SK-N-SH (cell line): ENCODE measurements around the gene FAM234A. TPM values are rescaled to one million over a fixed set of nuclear protein-coding genes. Genes with fewer than 3 reads are reported as not detected.

Source experiments
- CTCF ChIA-PET: fragments of 300-600, 350-600 bp; formaldehyde crosslinking; extraction: SDS; loops from one replicate; lab custom pipeline; 2021; lab: Yijun Ruan, JAX
- POLR2A ChIA-PET: fragments of 350-600 bp; sonication (Branson Sonifier 250); formaldehyde crosslinking; extraction: SDS; loops from one replicate; lab custom pipeline; 2020; ENCODE audit warnings: antibody characterized with exemption, inconsistent platforms; lab: Yijun Ruan, JAX
- DNase-seq: peaks from one replicate; pipeline ENCODE4 v3.0.0; 2012
- H2AFZ ChIP-seq: fragments of 200-600 bp; sonication (generic); 2 replicates; pipeline ENCODE4 v1.8.1; 2016; ENCODE audit warnings: antibody characterized with exemption, mild to moderate bottlenecking, low read depth
- H3F3A ChIP-seq: fragments of 200-600 bp; sonication (generic); replicated peaks from 2 replicates; pipeline ENCODE3; 2016; ENCODE audit warnings: antibody characterized with exemption, mild to moderate bottlenecking; ENCODE audit not compliant: insufficient read depth
- H3K27ac ChIP-seq, 2 experiments: fragments of 200-500 bp in 1 of 2; fragments of 200-600 bp in 1 of 2; sonication (Bioruptor generic) in 1 of 2; sonication (generic), shearing (Covaris generic) in 1 of 2; 2 replicates each; pipeline versions ENCODE4 v1.5.1 to v1.6.1; 2014 to 2016; ENCODE audit warnings: low read depth in 2 of 2, inconsistent platforms in 1 of 2, low read length in 1 of 2, mild to moderate bottlenecking in 1 of 2, mixed read lengths in 1 of 2
- H3K27me3 ChIP-seq: fragments of 200-600 bp; sonication (generic), shearing (Covaris generic); 2 replicates; pipeline ENCODE4 v1.6.1; 2016; ENCODE audit warnings: mixed run types; ENCODE audit not compliant: insufficient read depth
- H3K36me3 ChIP-seq, 2 experiments: fragments of 200-500 bp in 1 of 2; fragments of 200-600 bp in 1 of 2; sonication (Bioruptor generic) in 1 of 2; sonication (generic) in 1 of 2; replicated peaks in 1 of 2; 2 replicates each; pipeline versions ENCODE3 to v1.5.1; 2014 to 2016; ENCODE audit warnings: low read length in 1 of 2, mild to moderate bottlenecking in 1 of 2; ENCODE audit not compliant: insufficient read depth in 2 of 2, control insufficient read depth in 1 of 2
- H3K4me1 ChIP-seq, 2 experiments: fragments of 200-500 bp in 1 of 2; fragments of 200-600 bp in 1 of 2; sonication (Bioruptor generic) in 1 of 2; sonication (generic), shearing (Covaris generic) in 1 of 2; 2 replicates each; pipeline versions ENCODE4 v1.5.1 to v1.6.1; 2014 to 2016; ENCODE audit warnings: low read depth in 1 of 2, low read length in 1 of 2, mixed run types in 1 of 2; ENCODE audit not compliant: insufficient read depth in 2 of 2, control insufficient read depth in 1 of 2
- H3K4me2 ChIP-seq: fragments of 200-600 bp; sonication (generic), shearing (Covaris generic); 2 replicates; pipeline ENCODE4 v1.6.1; 2017; ENCODE audit warnings: mixed run types
- H3K4me3 ChIP-seq, 2 experiments: fragments of 200-500 bp in 1 of 2; fragments of 200-600 bp in 1 of 2; sonication (Bioruptor generic) in 1 of 2; sonication (generic), shearing (Covaris generic) in 1 of 2; 2 replicates each; pipeline versions ENCODE4 v1.5.1 to v1.8.1; 2014 to 2016; ENCODE audit warnings: low read depth in 2 of 2, inconsistent platforms in 1 of 2, low read length in 1 of 2, mild to moderate bottlenecking in 1 of 2, mixed read lengths in 1 of 2, moderate library complexity in 1 of 2
- H3K79me2 ChIP-seq: fragments of 200-600 bp; sonication (generic); 2 replicates; pipeline ENCODE4 v1.8.1; 2017; ENCODE audit warnings: mild to moderate bottlenecking; ENCODE audit not compliant: insufficient read depth
- H3K9ac ChIP-seq: fragments of 200-600 bp; sonication (generic); 2 replicates; pipeline ENCODE4 v1.6.1; 2017; ENCODE audit warnings: mixed run types
- H3K9me2 ChIP-seq: fragments of 200-600 bp; sonication (generic); 2 replicates; pipeline ENCODE4 v1.6.1; 2017; ENCODE audit warnings: mixed run types
- H3K9me3 ChIP-seq: fragments of 200-600 bp; sonication (generic); 2 replicates; pipeline ENCODE4 v1.6.1; 2017; ENCODE audit warnings: mixed run types, mild to moderate bottlenecking, moderate library complexity
- H4K20me1 ChIP-seq: fragments of 200-600 bp; sonication (generic); 2 replicates; pipeline ENCODE4 v1.6.1; 2017; ENCODE audit warnings: mild to moderate bottlenecking, mixed run types; ENCODE audit not compliant: insufficient read depth
- FOSL2 ChIP-seq: IDR thresholded peaks from 2 replicates; pipeline ENCODE4 v1.4.0; 2012; ENCODE audit warnings: low read depth, mild to moderate bottlenecking, moderate library complexity, borderline replicate concordance
- FOXJ3 ChIP-seq: sonication (generic); formaldehyde crosslinking; IDR thresholded peaks from 2 replicates; pipeline ENCODE4 v1.5.1; 2020; ENCODE audit warnings: mild to moderate bottlenecking, missing genetic modification reagents
- GABPA ChIP-seq: IDR thresholded peaks from 2 replicates; pipeline ENCODE4 v1.4.0; 2012; ENCODE audit warnings: low read depth, mild to moderate bottlenecking
- GATA2 ChIP-seq: sonication (generic); formaldehyde crosslinking; IDR thresholded peaks from 2 replicates; pipeline ENCODE4 v1.5.0; 2020; ENCODE audit warnings: mild to moderate bottlenecking, missing genetic modification reagents
- RCOR1 ChIP-seq: fragments of 150-350 bp; IDR thresholded peaks from 2 replicates; pipeline ENCODE4 v1.6.1; 2017; ENCODE audit warnings: antibody characterized with exemption, low read length
- RXRA ChIP-seq: IDR thresholded peaks from 2 replicates; pipeline ENCODE4 v1.4.0; 2012; ENCODE audit warnings: low read depth, mild to moderate bottlenecking, borderline replicate concordance
- SIN3A ChIP-seq: IDR thresholded peaks from 2 replicates; pipeline ENCODE4 v1.6.1; 2012; ENCODE audit warnings: low read depth, mild to moderate bottlenecking, low read length, moderate library complexity, borderline replicate concordance
- SMC3 ChIP-seq: IDR thresholded peaks from 2 replicates; pipeline ENCODE4 v1.6.1; 2012; ENCODE audit warnings: low read depth, low read length, improper control_type of control experiment
- YY1 ChIP-seq: IDR thresholded peaks from 2 replicates; pipeline ENCODE4 v1.4.0; 2012; ENCODE audit warnings: low read depth, mild to moderate bottlenecking
- WGBS: methylation state at CpG from one replicate; pipeline ENCODE4 v1.1.6; 2017; ENCODE audit warnings: low lambda C conversion rate; 5-methylcytosine and 5-hydroxymethylcytosine counted together
- polyA plus RNA-seq, 3 experiments: library from polyadenylated mRNA; depleted of rRNA; stranded (reverse); fragments of >200 nt; gene quantifications; 2 replicates each; pipeline ENCODE4 v1.2.3, GENCODE V29; 2012
- TF ChIP-seq, protein P1 (sequence below): fragments of 200-600 bp; sonication (generic); IDR thresholded peaks from 2 replicates; pipeline ENCODE4 v1.6.1; 2017; ENCODE audit warnings: antibody characterized with exemption, mild to moderate bottlenecking, moderate library complexity
- TF ChIP-seq, protein P2 (sequence below): fragments of 150-350 bp; IDR thresholded peaks from 2 replicates; pipeline ENCODE4 v1.6.1; 2016; ENCODE audit warnings: mild to moderate bottlenecking, low read depth, low read length
- TF ChIP-seq, protein P3 (sequence below): IDR thresholded peaks from 2 replicates; pipeline ENCODE4 v1.4.0; 2012; ENCODE audit warnings: low read depth, borderline replicate concordance

The FAM234A gene
- polyA plus RNA-seq, 1 of the 3 experiments (the other 2 are of a cell fraction), result 126 TPM

DNA sequence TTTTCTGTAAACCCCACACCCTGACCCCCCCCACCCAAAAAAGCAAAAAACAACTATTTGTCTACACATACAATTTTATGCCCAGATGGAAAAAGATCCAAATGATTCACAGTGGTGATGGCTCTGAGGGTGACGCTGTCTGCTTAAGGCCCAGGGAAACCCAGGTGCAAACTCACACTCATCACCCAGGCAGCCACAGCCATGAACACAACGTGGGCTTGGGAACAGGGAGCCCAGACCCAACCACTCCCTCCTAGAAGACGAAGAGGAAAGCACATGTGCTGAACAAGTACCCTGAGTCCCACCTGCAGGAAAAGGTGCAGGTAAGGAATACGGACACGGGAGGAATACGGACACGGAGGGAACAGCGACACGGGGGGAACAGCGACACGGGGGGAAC lies 48.9 kb upstream of the FAM234A start:
- 86% methylated on average over 11 of the region's 11 CpGs for WGBS

DNA sequence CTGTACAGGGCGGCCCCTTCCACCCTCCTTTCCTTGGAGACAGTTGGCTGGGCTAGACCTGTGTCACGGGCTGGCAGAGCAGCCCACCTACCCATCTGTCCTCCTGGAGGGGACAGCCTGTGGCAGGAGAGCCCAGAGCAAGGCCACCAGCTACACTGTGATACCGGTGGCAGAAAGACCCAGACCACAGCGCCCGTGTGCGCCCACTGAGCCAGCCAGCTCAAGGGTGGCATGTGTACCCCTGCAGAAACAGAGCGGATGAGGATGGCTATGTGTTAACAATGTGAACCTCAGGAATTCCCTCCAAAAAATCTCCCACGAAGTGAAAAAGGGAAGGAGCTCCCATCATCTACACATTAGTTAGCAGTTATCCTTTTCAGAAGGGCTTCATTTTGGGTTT lies 47.3 kb upstream of the FAM234A start:
- Histone ChIP-seq H3K4me2 (no peak overlapping the region), H2AFZ (no peak overlapping the region), H3K9me2 (no peaks in the 10 kb centered on the region), H3K9me3 (no peaks in the 10 kb centered on the region), H3K4me3 (no peak overlapping the region), H3K9ac (no peak overlapping the region), H3K27ac (no peak overlapping the region), H3K36me3 (peaks cover 16 to 47% of the 10 kb centered on the region in 2 experiments), H4K20me1 (0 out of 2 replicates have a peak, but pooled peaks cover 11% of the 10 kb centered on the region), H3K4me1 (no peaks in the 10 kb centered on the region), H3K79me2 (no peaks in the 10 kb centered on the region), H3K27me3 (no peaks in the 10 kb centered on the region), H3F3A (peaks cover 9% of the 10 kb centered on the region)
- DNase-seq, result no peak
- POLR2A ChIA-PET, result no interaction called here
- CTCF ChIA-PET, result interaction anchor here (0.6 kb wide), 1 partner anchor 175 kb away, joined by 3 read pairs; no protein-coding TSS in a partner anchor
- WGBS, result 97% methylated on average over 3 of the region's 8 CpGs
- TF ChIP-seq, protein P1, sequence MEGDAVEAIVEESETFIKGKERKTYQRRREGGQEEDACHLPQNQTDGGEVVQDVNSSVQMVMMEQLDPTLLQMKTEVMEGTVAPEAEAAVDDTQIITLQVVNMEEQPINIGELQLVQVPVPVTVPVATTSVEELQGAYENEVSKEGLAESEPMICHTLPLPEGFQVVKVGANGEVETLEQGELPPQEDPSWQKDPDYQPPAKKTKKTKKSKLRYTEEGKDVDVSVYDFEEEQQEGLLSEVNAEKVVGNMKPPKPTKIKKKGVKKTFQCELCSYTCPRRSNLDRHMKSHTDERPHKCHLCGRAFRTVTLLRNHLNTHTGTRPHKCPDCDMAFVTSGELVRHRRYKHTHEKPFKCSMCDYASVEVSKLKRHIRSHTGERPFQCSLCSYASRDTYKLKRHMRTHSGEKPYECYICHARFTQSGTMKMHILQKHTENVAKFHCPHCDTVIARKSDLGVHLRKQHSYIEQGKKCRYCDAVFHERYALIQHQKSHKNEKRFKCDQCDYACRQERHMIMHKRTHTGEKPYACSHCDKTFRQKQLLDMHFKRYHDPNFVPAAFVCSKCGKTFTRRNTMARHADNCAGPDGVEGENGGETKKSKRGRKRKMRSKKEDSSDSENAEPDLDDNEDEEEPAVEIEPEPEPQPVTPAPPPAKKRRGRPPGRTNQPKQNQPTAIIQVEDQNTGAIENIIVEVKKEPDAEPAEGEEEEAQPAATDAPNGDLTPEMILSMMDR, result no peak
- TF ChIP-seq RCOR1, result no peak
- no peak for TF ChIP-seq SIN3A
- TF ChIP-seq FOSL2, result no peak
- TF ChIP-seq GATA2 (CRISPR knock-in tag), result no peak
- TF ChIP-seq RXRA, result no peak

More for the DNA sequence above, 48.9 kb upstream of the FAM234A start:
- H4K20me1 ChIP-seq, result peaks cover 12% of the 10 kb centered on the region; the same call in 1 of the 2 replicates
- no peak overlapping the region for H3K4me2 ChIP-seq
- ChIA-PET POLR2A (no interaction called here), CTCF (interaction anchor here (1.0 to 7.5 kb wide), 3 partner anchors 81 to 176 kb away, joined by 3 to 120 read pairs (median 4); no protein-coding TSS in a partner anchor)
- H3K79me2 ChIP-seq, result no peaks in the 10 kb centered on the region
- H3K9ac ChIP-seq, result no peak overlapping the region
- TF ChIP-seq RCOR1, result no peak
- no peak for TF ChIP-seq GABPA
- no peak for TF ChIP-seq SIN3A
- TF ChIP-seq, protein P2, sequence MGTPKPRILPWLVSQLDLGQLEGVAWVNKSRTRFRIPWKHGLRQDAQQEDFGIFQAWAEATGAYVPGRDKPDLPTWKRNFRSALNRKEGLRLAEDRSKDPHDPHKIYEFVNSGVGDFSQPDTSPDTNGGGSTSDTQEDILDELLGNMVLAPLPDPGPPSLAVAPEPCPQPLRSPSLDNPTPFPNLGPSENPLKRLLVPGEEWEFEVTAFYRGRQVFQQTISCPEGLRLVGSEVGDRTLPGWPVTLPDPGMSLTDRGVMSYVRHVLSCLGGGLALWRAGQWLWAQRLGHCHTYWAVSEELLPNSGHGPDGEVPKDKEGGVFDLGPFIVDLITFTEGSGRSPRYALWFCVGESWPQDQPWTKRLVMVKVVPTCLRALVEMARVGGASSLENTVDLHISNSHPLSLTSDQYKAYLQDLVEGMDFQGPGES, result no peak
- TF ChIP-seq, protein P3, sequence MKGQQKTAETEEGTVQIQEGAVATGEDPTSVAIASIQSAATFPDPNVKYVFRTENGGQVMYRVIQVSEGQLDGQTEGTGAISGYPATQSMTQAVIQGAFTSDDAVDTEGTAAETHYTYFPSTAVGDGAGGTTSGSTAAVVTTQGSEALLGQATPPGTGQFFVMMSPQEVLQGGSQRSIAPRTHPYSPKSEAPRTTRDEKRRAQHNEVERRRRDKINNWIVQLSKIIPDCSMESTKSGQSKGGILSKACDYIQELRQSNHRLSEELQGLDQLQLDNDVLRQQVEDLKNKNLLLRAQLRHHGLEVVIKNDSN, result no peak
- TF ChIP-seq, protein P1, result no peak
- no peak for TF ChIP-seq YY1
- TF ChIP-seq FOXJ3 (CRISPR knock-in tag), result no peak
- TF ChIP-seq SMC3, result no peak
- peaks cover 4% of the 10 kb centered on the region for H3F3A ChIP-seq
- H3K27ac ChIP-seq, result no peak overlapping the region
- no peak overlapping the region for H2AFZ ChIP-seq
- no peaks in the 10 kb centered on the region for H3K27me3 ChIP-seq
- DNase-seq, result no peak
- H3K9me2 ChIP-seq, result no peaks in the 10 kb centered on the region
- no peaks in the 10 kb centered on the region for H3K9me3 ChIP-seq
- no peak overlapping the region for H3K4me3 ChIP-seq
- peaks cover 0 to 5% of the 10 kb centered on the region in 2 experiments; a peak in 1 of 4 replicates for H3K4me1 ChIP-seq
- H3K36me3 ChIP-seq, result peaks cover 13 to 33% of the 10 kb centered on the region in 2 experiments
